ENCODE measurements around the gene R3HDM2.

Gene R3HDM2

DNA sequence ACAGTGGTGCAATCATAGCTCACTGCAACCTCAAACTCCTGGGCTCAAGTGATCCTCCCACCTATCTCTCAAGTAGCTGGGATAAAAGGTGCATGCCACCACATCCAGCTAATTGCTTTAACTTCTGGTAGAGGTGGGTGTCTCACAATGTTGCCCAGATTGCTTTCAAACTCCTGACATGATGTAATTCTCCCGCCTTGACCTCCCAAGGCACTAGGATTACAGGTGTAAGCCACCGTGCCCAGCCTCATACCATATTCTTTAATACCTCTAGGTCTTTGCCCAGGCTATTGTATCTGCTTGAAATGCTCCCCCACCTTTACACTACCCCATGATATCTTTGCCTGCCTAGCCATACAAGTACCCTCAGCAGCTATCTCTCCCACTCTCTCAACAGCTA, 11.3 kb downstream of the R3HDM2 start:
- TF ChIP-seq, protein P1, sequence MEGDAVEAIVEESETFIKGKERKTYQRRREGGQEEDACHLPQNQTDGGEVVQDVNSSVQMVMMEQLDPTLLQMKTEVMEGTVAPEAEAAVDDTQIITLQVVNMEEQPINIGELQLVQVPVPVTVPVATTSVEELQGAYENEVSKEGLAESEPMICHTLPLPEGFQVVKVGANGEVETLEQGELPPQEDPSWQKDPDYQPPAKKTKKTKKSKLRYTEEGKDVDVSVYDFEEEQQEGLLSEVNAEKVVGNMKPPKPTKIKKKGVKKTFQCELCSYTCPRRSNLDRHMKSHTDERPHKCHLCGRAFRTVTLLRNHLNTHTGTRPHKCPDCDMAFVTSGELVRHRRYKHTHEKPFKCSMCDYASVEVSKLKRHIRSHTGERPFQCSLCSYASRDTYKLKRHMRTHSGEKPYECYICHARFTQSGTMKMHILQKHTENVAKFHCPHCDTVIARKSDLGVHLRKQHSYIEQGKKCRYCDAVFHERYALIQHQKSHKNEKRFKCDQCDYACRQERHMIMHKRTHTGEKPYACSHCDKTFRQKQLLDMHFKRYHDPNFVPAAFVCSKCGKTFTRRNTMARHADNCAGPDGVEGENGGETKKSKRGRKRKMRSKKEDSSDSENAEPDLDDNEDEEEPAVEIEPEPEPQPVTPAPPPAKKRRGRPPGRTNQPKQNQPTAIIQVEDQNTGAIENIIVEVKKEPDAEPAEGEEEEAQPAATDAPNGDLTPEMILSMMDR (IDR thresholded peaks at IDR 0.05): no peak

DNA sequence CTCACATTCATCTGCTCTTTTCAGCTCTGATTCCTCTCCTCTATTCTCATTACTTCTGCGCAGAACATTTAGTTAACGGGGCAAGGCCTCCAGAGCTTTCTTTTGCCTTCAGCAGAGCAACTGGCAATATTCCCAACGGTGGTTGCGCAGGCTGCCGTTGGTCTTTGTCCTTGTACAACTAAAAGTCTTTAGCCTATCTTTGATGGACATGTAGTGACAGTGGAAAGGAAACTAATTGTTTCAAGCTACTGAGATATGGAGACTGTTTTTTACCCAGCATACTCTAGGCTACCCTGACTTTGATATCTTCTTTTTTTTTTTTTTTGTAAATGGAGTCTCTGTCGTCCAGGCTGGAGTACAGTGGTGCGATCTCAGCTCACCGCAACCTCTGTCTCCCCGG, 12.6 kb downstream of the R3HDM2 start:
- TF ChIP-seq, protein P1 (IDR thresholded peaks at IDR 0.05): no peak

DNA sequence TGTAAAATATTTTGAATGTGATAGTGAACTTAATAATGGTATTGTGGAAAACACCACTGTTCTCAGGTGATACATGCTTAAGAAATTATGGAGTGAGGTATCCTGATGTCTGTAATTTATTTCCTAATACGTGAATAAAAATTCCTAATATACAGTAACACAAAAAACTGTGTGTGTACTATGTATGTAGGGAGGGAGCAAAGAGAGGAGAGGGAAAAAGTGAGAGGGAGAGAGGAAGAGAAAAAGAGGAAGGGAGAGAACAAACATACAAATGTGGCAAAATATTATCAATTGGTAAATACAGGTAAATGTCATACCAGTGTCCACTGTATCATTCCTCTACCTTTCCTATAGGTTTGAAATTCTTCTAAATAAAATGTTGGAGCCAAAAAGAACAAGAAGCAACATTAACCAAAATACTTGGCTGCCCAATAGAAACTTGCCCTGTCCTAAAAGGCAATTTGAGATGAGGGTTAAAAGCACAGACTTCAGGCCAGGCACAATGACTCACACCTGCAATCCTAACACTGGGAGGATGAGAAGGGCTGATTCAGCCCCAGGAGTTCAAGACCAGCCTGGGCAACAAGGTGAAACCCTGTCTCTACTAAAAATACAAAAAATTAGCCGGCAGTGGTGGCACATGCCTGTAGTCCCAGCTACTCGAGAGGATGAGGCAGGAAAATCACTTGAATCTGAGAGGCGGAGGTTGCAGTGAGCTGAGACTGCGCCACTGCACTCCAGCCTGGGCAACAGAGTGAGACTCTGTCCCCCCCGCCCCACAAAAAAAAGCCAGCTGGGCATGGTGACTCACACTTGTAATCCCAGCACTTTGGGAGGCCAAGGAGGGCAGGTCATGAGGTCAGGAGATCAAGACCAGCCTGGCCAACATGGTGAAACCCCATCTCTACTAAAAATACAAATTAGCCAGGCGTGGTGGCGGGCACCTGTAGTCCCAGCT, 14.5 kb downstream of the R3HDM2 start:
- TF ChIP-seq, protein P1 (IDR thresholded peaks at IDR 0.05): no peak

DNA sequence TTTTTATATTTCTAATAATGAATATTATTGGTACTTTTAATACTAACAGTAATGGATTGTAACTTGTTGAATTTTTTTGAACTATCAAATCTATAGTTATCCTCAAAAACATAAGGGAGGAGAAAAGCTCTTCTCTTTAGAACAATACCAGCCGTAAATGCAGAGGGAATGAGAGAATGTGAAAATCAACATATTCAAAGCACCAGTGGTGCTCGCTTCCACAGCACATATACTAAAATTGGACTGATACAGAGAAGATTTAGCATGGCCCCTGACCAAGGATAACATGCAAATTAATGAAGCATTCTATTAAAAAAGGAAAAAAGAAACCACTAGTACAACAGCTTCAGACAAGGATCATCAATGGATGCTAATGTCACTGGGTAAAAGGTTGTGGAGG, 15.8 kb downstream of the R3HDM2 start:
- TF ChIP-seq, protein P1 (IDR thresholded peaks at IDR 0.05): no peak

- TF ChIP-seq, protein P1 (IDR thresholded peaks at IDR 0.05): no peak
These were observed 20.3 kb downstream of the R3HDM2 start for GRCh38 chr12:57410534-57410933.

DNA sequence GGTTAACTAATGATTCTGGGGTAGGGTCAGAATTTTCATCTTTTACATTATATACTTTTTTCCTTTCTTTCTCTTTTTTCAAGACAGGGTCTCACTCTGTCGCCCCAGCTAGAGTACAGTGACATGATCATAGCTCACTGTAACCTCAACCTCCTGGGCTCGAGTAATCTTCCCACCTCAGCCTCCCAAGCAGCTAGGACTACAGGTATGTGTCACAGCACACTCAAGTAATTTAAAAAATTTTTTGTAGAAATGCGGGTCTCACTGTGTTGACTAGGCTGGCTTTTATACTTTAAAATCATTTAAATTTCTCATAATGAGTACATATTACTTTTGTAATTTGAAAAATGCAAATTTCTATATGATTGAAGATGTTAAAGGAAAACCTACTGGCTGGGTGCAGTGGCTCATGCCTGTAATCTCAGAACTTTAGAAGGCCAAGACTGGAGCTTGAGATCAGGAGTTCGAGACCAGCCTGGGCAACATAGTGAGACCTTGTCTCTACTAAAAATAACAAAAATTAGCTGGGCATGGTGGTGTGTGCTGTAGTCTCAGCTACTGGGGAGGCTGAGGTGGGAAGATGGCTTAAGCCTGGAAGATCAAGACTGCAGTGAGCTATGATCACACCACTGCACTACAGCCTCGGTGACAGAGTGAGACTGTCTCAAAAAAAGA, 25.7 kb downstream of the R3HDM2 start:
- TF ChIP-seq, protein P1 (IDR thresholded peaks at IDR 0.05): no peak

- TF ChIP-seq, protein P1 (IDR thresholded peaks at IDR 0.05): no peak
These were observed 29.7 kb downstream of the R3HDM2 start for GRCh38 chr12:57401165-57401564.
